B cell (primary cell): ENCODE measurements around the gene GPX7. TPM values are rescaled to one million over a fixed set of nuclear protein-coding genes. Genes with fewer than 3 reads are reported as not detected.

Source experiments
- ATAC-seq: fragments of 200-7000 bp; cut with Tn5 transposase; one replicate; pipeline ENCODE4 v1.10.0; 2021; ENCODE audit warnings: low read depth, mild to moderate bottlenecking, moderate number of reproducible peaks, moderate library complexity
- CTCF ChIA-PET: fragments of 350-600 bp; sonication (Branson Sonifier 250); formaldehyde crosslinking; loops from one replicate; lab custom pipeline; 2021; ENCODE audit warnings: antibody characterized with exemption, inconsistent platforms; lab: Charles Lee
- POLR2A ChIA-PET: fragments of 350-600 bp; sonication (Branson Sonifier 250); formaldehyde crosslinking; loops from one replicate; lab custom pipeline; 2021; ENCODE audit warnings: antibody characterized with exemption; lab: Charles Lee
- DNase-seq: peaks from one replicate; pipeline ENCODE4 v3.0.0; 2013
- H2AFZ ChIP-seq: 2 replicates; pipeline ENCODE4 v1.6.1; 2012; ENCODE audit warnings: mild to moderate bottlenecking, low read depth, low read length; ENCODE audit not compliant: insufficient read depth, poor library complexity, severe bottlenecking
- H3K27ac ChIP-seq, 2 donors: 1 replicate in 1 of 2; 2 replicates in 1 of 2; pipeline ENCODE4 v1.5.1; 2012 to 2013; ENCODE audit warnings: low read length in 2 of 2, mild to moderate bottlenecking in 2 of 2, moderate library complexity in 1 of 2
- H3K27me3 ChIP-seq, 4 experiments: fragments of 200-600 bp in 1 of 4; sonication (generic) in 1 of 4; replicated peaks in 1 of 4; 1 replicate in 2 of 4; 2 replicates in 2 of 4; pipeline versions ENCODE4 v1.6.1 to v1.7.0; 2013 to 2016; ENCODE audit warnings: low read length in 3 of 4, mild to moderate bottlenecking in 2 of 4, mixed read lengths in 1 of 4, moderate library complexity in 1 of 4; ENCODE audit not compliant: insufficient read depth in 4 of 4, control insufficient read depth in 3 of 4; ENCODE audit errors: control extremely low read depth in 1 of 4
- H3K36me3 ChIP-seq, 2 experiments: replicated peaks in 1 of 2; 1 replicate in 1 of 2; 2 replicates in 1 of 2; pipeline versions ENCODE4 v1.6.1 to v1.7.1; 2013; ENCODE audit warnings: low read length in 1 of 2; ENCODE audit not compliant: insufficient read depth in 2 of 2, control insufficient read depth in 1 of 2; ENCODE audit errors: control extremely low read depth in 1 of 2, extremely low read depth in 1 of 2
- H3K4me1 ChIP-seq, 2 donors: fragments of 200-600 bp in 1 of 2; sonication (generic) in 1 of 2; 1 replicate in 1 of 2; 2 replicates in 1 of 2; pipeline versions ENCODE4 v1.5.1 to v1.6.1; 2013 to 2017; ENCODE audit warnings: low read length in 2 of 2; ENCODE audit not compliant: control insufficient read depth in 2 of 2, insufficient read depth in 2 of 2
- H3K4me2 ChIP-seq: replicated peaks from 2 replicates; pipeline ENCODE3; 2012; ENCODE audit warnings: mild to moderate bottlenecking, low read depth, low read length; ENCODE audit not compliant: poor library complexity, severe bottlenecking
- H3K4me3 ChIP-seq, 5 experiments: fragments of 200-600 bp in 1 of 5; sonication (generic) in 1 of 5; 1 replicate in 3 of 5; 2 replicates in 2 of 5; pipeline versions ENCODE4 v1.5.1 to v1.7.0; 2011 to 2016; ENCODE audit warnings: low read length in 4 of 5, mild to moderate bottlenecking in 4 of 5, low read depth in 2 of 5, control low read depth in 1 of 5, moderate library complexity in 1 of 5; ENCODE audit not compliant: insufficient read depth in 1 of 5; ENCODE audit errors: control extremely low read depth in 1 of 5, extremely low read depth in 1 of 5
- H3K79me2 ChIP-seq: fragments of 200-600 bp; sonication (generic); one replicate; pipeline ENCODE4 v1.6.0; 2016; ENCODE audit warnings: low read length; ENCODE audit not compliant: control insufficient read depth, insufficient read depth
- H3K9ac ChIP-seq: fragments of 200-600 bp; sonication (generic); 2 replicates; pipeline ENCODE4 v1.6.1; 2017; ENCODE audit warnings: mild to moderate bottlenecking, low read length, moderate library complexity
- H3K9me3 ChIP-seq, 3 donors: one replicate each; pipeline versions ENCODE4 v1.6.1 to v1.7.1; 2013; ENCODE audit warnings: low read length in 2 of 3; ENCODE audit not compliant: control insufficient read depth in 2 of 3, insufficient read depth in 1 of 3; ENCODE audit errors: control extremely low read depth in 1 of 3
- H4K20me1 ChIP-seq: 2 replicates; pipeline ENCODE4 v1.6.0; 2012; ENCODE audit warnings: mild to moderate bottlenecking, low read length; ENCODE audit not compliant: insufficient read depth, control insufficient read depth, poor library complexity, severe bottlenecking
- H3K27ac Mint-ChIP-seq: one replicate; pipeline ENCODE4 v1.8.0; 2021; ENCODE audit warnings: mixed read lengths
- H3K27me3 Mint-ChIP-seq: one replicate; pipeline ENCODE4 v1.8.0; 2021; ENCODE audit warnings: mixed read lengths
- H3K4me1 Mint-ChIP-seq: one replicate; pipeline ENCODE4 v1.8.0; 2021; ENCODE audit warnings: mixed read lengths
- H3K4me3 Mint-ChIP-seq: one replicate; pipeline ENCODE4 v1.8.0; 2021; ENCODE audit warnings: mixed read lengths
- H3K9me3 Mint-ChIP-seq: one replicate; pipeline ENCODE4 v1.8.0; 2022; ENCODE audit warnings: mixed read lengths; ENCODE audit not compliant: insufficient read depth
- CTCF ChIP-seq: fragments of 200-600 bp; IDR thresholded peaks from one replicate; pipeline ENCODE4 v1.8.0; 2022; ENCODE audit warnings: antibody characterized with exemption, mild to moderate bottlenecking
- EZH2 ChIP-seq: IDR thresholded peaks from 2 replicates; pipeline ENCODE4 v1.6.1; 2012; ENCODE audit warnings: borderline replicate concordance, low read depth, mild to moderate bottlenecking, moderate library complexity, low read length; ENCODE audit not compliant: insufficient read depth, poor library complexity, severe bottlenecking
- WGBS: methylation state at CpG from one replicate; pipeline ENCODE4 v1.1.5; 2013; ENCODE audit warnings: missing lambda C conversion rate; ENCODE audit not compliant: insufficient coverage; 5-methylcytosine and 5-hydroxymethylcytosine counted together
- intact Hi-C: fragments of 100-400 bp; cut with micrococcal nuclease; formaldehyde crosslinking; loops from one replicate; pipeline ENCODE4 v1.10.0; 2022
- polyA plus RNA-seq: library from polyadenylated mRNA; depleted of rRNA; stranded (reverse); fragments of >200 nt; gene quantifications from 2 replicates; pipeline ENCODE4 v1.2.3, GENCODE V29; 2012
- total RNA-seq, 2 donors: library from RNA; stranded (reverse); fragments of 120-200 nt in 1 of 2; gene quantifications; 1 replicate in 1 of 2; 2 replicates in 1 of 2; pipeline versions ENCODE4 v1.2.3 to v1.2.4, GENCODE V29; 2013 to 2022

Gene GPX7
- total and polyA plus RNA-seq, 2 donors (not counting 1 experiment from before 2014, with no cell fraction given): 21.4 to 27.6 TPM

GRCh38 chr1:52635321-52636089 is 33.3 kb downstream of the GPX7 start:
- H3K4me2 ChIP-seq: peak overlapping the region; percentile 84

More at GRCh38 chr1:52635321-52636089, 33.3 kb downstream of the GPX7 start:
- CTCF ChIA-PET: interaction anchor here (0.5 to 7.3 kb wide), 7 partner anchors 9 to 112 kb away, joined by 3 to 42 read pairs (median 6); partner anchors contain the start of gene TUT4
- DNase-seq: peak; percentile 36
- Histone ChIP-seq H3K9me3 (no peaks in the 10 kb centered on the region), H3K9ac (peak overlapping the region; percentile 5), H4K20me1 (no peaks in the 10 kb centered on the region), H3K4me3 (peak overlapping the region in 1 of 5 experiments; percentile 71), H3K36me3 (peaks cover 1 to 5% of the 10 kb centered on the region in 2 experiments), H2AFZ (no peak overlapping the region), H3K79me2 (peaks cover 79% of the 10 kb centered on the region), H3K27me3 (no peaks in the 10 kb centered on the region), H3K4me1 (peaks cover 85 to 91% of the 10 kb centered on the region in 2 donors), H3K27ac (peak overlapping the region; percentile 62 to 99)
- WGBS: no CpG with 5 or more reads among the region's 4 CpGs
- ATAC-seq: no peak
- Mint-ChIP-seq H3K4me3 (peak overlapping the region; percentile 98), H3K9me3 (no peaks in the 10 kb centered on the region), H3K27ac (peak overlapping the region; percentile 99), H3K4me1 (peaks cover 78% of the 10 kb centered on the region), H3K27me3 (no peaks in the 10 kb centered on the region)
- TF ChIP-seq CTCF (no peak), EZH2 (no peak)
- intact Hi-C loops: loop anchor here (5.0 kb wide), 2 partner anchors 52 to 103 kb away; no protein-coding TSS in a partner anchor
- POLR2A ChIA-PET: interaction anchor here (0.5 to 4.3 kb wide), 6 partner anchors 10 to 129 kb away, joined by 4 to 82 read pairs (median 8); partner anchors contain the start of gene TUT4
